Body of pancreas (tissue), 4 donors: Measurements from ENCODE around the gene HRK.

Experiments used
- POLR2A ChIP-seq, 3 donors: fragments of 450-650 bp; IDR thresholded peaks; one replicate each; pipeline ENCODE4 v1.6.1; 2016; ENCODE audit warnings: antibody characterized with exemption in 3 of 3, mild to moderate bottlenecking in 2 of 3
- TF ChIP-seq, protein P1 (sequence below), 7 experiments: fragments of 450-650 bp in 4 of 7; fragments of 200-600 bp in 3 of 7; sonication (generic) in 3 of 7; IDR thresholded peaks; one replicate each; pipeline ENCODE4 v1.5.1; 2016 to 2019; ENCODE audit warnings: antibody characterized with exemption in 7 of 7

GRCh38 chr12:116870306-116870705 is 10.9 kb downstream of the HRK start:
- TF ChIP-seq POLR2A (IDR thresholded peaks at IDR 0.05) = no peak
- TF ChIP-seq, protein P1, sequence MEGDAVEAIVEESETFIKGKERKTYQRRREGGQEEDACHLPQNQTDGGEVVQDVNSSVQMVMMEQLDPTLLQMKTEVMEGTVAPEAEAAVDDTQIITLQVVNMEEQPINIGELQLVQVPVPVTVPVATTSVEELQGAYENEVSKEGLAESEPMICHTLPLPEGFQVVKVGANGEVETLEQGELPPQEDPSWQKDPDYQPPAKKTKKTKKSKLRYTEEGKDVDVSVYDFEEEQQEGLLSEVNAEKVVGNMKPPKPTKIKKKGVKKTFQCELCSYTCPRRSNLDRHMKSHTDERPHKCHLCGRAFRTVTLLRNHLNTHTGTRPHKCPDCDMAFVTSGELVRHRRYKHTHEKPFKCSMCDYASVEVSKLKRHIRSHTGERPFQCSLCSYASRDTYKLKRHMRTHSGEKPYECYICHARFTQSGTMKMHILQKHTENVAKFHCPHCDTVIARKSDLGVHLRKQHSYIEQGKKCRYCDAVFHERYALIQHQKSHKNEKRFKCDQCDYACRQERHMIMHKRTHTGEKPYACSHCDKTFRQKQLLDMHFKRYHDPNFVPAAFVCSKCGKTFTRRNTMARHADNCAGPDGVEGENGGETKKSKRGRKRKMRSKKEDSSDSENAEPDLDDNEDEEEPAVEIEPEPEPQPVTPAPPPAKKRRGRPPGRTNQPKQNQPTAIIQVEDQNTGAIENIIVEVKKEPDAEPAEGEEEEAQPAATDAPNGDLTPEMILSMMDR (IDR thresholded peaks at IDR 0.05) = no peak
